Breast epithelium (tissue), 4 donors: ENCODE results near the gene COL4A2. TPM values are rescaled to one million over a fixed set of nuclear protein-coding genes. Genes with fewer than 3 reads are reported as not detected.
"Not testable (repeated sequence)": the region's sequence is repeated elsewhere in the genome, so short reads cannot be mapped to it uniquely, and the experiment has no call there.

ENCODE experiments used
- DNase-seq, 2 donors: peaks; one replicate each; pipeline ENCODE4 v3.0.0-alpha.2; 2019; ENCODE audit warnings: low spot score in 2 of 2
- H3K27ac ChIP-seq, 2 donors: fragments of 200-600 bp; sonication (generic) in 1 of 2; one replicate each; pipeline ENCODE4 v1.5.1; 2016 to 2019; ENCODE audit warnings: mild to moderate bottlenecking in 1 of 2
- H3K27me3 ChIP-seq, 2 donors: fragments of 200-600 bp; sonication (generic) in 1 of 2; one replicate each; pipeline versions ENCODE4 v1.5.1 to v1.6.0; 2017 to 2019; ENCODE audit warnings: control low read depth in 1 of 2, mild to moderate bottlenecking in 1 of 2
- H3K36me3 ChIP-seq: fragments of 200-600 bp; one replicate; pipeline ENCODE4 v1.5.1; 2019
- H3K4me1 ChIP-seq, 2 donors: fragments of 200-600 bp; sonication (generic); one replicate each; pipeline ENCODE4 v1.5.1; 2016 to 2019; ENCODE audit warnings: control low read depth in 1 of 2
- H3K4me3 ChIP-seq, 3 donors: fragments of 200-600 bp; sonication (generic); 1 replicate in 2 of 3; 2 replicates in 1 of 3; pipeline ENCODE4 v1.5.1; 2016 to 2019; ENCODE audit warnings: mild to moderate bottlenecking in 3 of 3, moderate library complexity in 2 of 3
- H3K9me3 ChIP-seq, 2 donors: fragments of 200-600 bp; sonication (generic) in 1 of 2; one replicate each; pipeline ENCODE4 v1.5.1; 2016 to 2019; ENCODE audit warnings: control low read depth in 1 of 2
- POLR2A ChIP-seq: fragments of 450-650 bp; IDR thresholded peaks from one replicate; pipeline ENCODE4 v1.6.1; 2016; ENCODE audit warnings: antibody characterized with exemption, mild to moderate bottlenecking, moderate library complexity
- POLR2AphosphoS5 ChIP-seq, 3 donors: sonication (generic); formaldehyde crosslinking; IDR thresholded peaks; one replicate each; pipeline ENCODE4 v1.6.1; 2017; ENCODE audit warnings: antibody characterized with exemption in 3 of 3
- intact Hi-C: fragments of 100-400 bp; cut with DNase I; formaldehyde crosslinking; loops from one replicate; pipeline ENCODE4 v1.15.1; 2023; ENCODE audit warnings: low total_unique reads
- total RNA-seq, 3 donors: library from RNA; depleted of rRNA; stranded (reverse); fragments of >200 nt; gene quantifications; one replicate each; pipeline ENCODE4 v1.1.0, GENCODE V29; 2016
- TF ChIP-seq, protein P1 (sequence below), 3 donors: fragments of 450-650 bp; IDR thresholded peaks; one replicate each; pipeline ENCODE4 v1.5.1; 2016 to 2017; ENCODE audit warnings: antibody characterized with exemption in 3 of 3, mild to moderate bottlenecking in 3 of 3, moderate library complexity in 3 of 3

Gene COL4A2
- total RNA-seq, 3 donors from 2014 or later, result 107 to 841 (median 307) TPM

DNA sequence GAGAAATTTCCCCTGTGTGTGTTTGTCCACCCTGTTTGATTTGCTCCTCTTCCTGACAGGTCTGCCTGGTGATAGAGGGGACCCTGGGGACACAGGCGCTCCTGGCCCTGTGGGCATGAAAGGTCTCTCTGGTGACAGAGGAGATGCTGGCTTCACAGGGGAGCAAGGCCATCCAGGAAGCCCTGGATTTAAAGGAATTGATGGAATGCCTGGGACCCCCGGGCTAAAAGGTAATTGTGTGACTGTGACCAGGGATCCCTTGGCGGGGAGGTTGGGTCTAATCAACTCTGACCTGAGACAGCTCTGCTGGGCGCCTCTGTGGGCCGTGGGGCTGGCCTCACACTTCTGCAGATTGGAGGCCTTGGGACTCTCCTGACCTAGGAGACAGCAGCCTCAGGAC, 173.1 kb downstream of the COL4A2 start:
- H3K4me3 ChIP-seq, result no peak overlapping the region
- DNase-seq, result no peak
- no peaks in the 10 kb centered on the region for H3K9me3 ChIP-seq
- TF ChIP-seq POLR2A, result no peak
- TF ChIP-seq POLR2AphosphoS5 (IDR thresholded peaks at IDR 0.05), result no peak
- TF ChIP-seq, protein P1, sequence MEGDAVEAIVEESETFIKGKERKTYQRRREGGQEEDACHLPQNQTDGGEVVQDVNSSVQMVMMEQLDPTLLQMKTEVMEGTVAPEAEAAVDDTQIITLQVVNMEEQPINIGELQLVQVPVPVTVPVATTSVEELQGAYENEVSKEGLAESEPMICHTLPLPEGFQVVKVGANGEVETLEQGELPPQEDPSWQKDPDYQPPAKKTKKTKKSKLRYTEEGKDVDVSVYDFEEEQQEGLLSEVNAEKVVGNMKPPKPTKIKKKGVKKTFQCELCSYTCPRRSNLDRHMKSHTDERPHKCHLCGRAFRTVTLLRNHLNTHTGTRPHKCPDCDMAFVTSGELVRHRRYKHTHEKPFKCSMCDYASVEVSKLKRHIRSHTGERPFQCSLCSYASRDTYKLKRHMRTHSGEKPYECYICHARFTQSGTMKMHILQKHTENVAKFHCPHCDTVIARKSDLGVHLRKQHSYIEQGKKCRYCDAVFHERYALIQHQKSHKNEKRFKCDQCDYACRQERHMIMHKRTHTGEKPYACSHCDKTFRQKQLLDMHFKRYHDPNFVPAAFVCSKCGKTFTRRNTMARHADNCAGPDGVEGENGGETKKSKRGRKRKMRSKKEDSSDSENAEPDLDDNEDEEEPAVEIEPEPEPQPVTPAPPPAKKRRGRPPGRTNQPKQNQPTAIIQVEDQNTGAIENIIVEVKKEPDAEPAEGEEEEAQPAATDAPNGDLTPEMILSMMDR (IDR thresholded peaks at IDR 0.05), result no peak
- no peaks in the 10 kb centered on the region for H3K36me3 ChIP-seq
- no peaks in the 10 kb centered on the region for H3K4me1 ChIP-seq
- no peak overlapping the region for H3K27ac ChIP-seq
- no peaks in the 10 kb centered on the region for H3K27me3 ChIP-seq
- intact Hi-C loops, result no loop called here

DNA sequence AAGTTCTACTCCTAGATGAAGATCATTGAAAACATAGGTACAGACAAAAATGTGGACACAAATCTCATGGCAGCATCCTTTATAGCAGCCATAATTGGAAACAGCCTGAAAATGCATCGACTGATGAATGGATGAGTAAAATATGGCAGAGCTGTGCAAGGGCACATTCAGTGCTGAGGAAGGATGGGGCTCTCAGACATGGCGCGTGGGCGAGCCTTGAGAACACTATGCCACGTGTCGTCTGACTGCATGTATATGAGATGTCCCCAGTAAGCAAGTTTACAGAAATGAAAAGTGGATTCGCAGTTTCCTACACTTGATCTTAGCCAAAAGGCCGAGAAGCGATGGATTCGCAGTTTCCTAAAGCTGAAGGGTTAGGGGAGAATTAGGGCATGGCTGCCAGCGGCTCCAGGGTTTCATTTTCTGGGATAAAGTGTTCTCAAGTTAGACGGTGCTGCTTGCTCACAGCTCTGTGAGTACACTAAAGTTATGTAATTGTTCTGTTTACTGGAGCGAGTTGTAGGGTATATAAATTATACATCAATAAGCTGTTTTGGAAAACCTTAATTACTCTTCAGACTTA, 176.4 kb downstream of the COL4A2 start:
- intact Hi-C loops, result no loop called here
- TF ChIP-seq POLR2AphosphoS5 (IDR thresholded peaks at IDR 0.05) (no peak), POLR2A (no peak)
- TF ChIP-seq, protein P1 (IDR thresholded peaks at IDR 0.05), result no peak
- Histone ChIP-seq H3K4me1 (no peaks in the 10 kb centered on the region), H3K4me3 (no peak overlapping the region), H3K27me3 (no peaks in the 10 kb centered on the region), H3K27ac (no peak overlapping the region), H3K36me3 (no peaks in the 10 kb centered on the region), H3K9me3 (no peaks in the 10 kb centered on the region)
- no peak for DNase-seq

DNA sequence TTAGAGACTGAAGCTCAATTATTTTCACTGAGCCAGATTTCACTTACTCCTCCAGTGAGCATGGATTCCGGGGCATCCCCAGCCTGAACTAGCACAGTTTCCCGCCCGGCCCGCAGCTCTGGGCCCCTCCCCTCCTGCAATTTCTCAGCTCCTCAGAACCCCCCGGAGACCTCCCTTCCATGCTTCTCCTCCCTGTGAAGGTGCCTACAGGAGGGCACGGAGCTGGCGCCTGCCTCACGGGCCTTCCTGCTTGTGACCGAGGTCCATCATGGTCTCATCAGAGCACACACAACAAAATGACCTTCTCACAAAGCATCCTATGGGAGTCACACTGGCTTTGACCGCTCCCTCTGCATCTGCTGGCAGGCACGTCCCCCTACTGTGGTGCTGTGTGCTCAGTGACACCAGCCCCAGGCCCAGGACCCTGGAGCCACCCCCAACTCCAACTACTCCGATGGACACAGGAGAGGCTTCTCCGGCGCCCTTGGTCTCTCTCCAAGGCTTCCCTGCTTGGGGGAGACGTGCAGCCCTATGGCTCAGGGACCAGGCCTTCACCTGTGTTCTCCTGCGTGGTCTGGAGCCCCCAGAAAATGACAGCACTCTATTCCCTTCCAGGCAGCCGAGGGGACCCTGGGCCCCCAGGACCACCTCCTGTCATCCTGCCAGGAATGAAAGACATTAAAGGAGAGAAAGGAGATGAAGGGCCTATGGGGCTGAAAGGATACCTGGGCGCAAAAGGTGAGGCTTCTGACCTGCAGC, 177.4 kb downstream of the COL4A2 start:
- H3K4me1 ChIP-seq, result no peaks in the 10 kb centered on the region
- H3K36me3 ChIP-seq, result no peaks in the 10 kb centered on the region
- intact Hi-C loops, result no loop called here
- no peak for DNase-seq
- H3K9me3 ChIP-seq, result no peaks in the 10 kb centered on the region
- H3K4me3 ChIP-seq, result no peak overlapping the region
- no peak for TF ChIP-seq POLR2AphosphoS5 (IDR thresholded peaks at IDR 0.05)
- TF ChIP-seq, protein P1 (IDR thresholded peaks at IDR 0.05), result no peak
- TF ChIP-seq POLR2A, result no peak
- no peak overlapping the region for H3K27ac ChIP-seq
- H3K27me3 ChIP-seq, result no peaks in the 10 kb centered on the region

DNA sequence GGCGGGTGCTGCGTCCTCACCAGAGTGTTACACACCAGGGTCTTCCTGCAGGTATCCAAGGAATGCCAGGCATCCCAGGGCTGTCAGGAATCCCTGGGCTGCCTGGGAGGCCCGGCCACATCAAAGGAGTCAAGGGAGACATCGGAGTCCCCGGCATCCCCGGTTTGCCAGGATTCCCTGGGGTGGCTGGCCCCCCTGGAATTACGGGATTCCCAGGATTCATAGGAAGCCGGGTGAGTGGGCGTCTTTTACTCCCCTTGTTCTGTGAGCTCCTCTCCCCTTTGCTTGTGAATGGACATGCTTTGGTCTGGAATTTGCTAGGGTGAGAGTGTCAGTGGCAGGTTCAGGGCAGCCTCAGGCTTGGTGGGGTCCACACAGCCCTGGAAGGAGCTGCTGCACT, 178.5 kb downstream of the COL4A2 start:
- Histone ChIP-seq H3K4me3 (no peak overlapping the region), H3K9me3 (no peaks in the 10 kb centered on the region), H3K27me3 (no peaks in the 10 kb centered on the region), H3K4me1 (no peaks in the 10 kb centered on the region), H3K36me3 (no peaks in the 10 kb centered on the region), H3K27ac (no peak overlapping the region)
- intact Hi-C loops, result no loop called here
- DNase-seq, result no peak
- TF ChIP-seq POLR2A (no peak), POLR2AphosphoS5 (IDR thresholded peaks at IDR 0.05) (no peak)
- TF ChIP-seq, protein P1 (IDR thresholded peaks at IDR 0.05), result no peak

DNA sequence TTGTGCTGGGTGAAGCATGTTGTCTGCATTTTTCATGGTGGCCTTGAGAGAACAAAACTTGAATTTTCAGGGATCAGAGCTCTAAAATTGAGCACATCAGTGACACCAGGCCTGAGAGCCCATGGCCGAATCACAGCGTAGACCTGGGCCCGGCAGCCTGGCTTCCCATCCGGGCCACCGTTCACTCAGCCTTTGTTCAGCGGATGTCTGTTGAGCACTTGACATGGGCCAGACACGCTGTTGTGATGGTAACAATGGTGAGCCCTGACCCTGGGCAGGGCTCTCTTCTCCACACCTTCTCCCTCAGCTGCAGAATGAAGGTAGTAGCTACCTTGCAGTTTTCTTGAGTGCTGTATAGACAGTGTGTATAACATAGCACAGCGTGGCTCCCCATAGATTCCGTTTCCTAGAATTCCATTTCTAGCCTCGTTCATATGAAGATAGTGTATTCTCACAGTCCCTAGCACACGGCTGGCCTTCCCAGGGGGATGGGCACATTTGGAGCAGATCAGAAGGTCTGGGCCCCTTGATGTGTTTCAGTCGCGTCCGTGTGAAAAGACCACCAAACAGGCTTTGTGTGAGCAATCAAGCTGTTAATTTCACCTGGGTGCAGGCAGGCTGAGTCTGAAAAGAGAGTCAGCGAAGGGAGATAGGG, 179.1 kb downstream of the COL4A2 start:
- Histone ChIP-seq H3K36me3 (no peaks in the 10 kb centered on the region), H3K27me3 (no peaks in the 10 kb centered on the region), H3K4me3 (no peak overlapping the region), H3K27ac (no peak overlapping the region), H3K9me3 (no peaks in the 10 kb centered on the region), H3K4me1 (no peaks in the 10 kb centered on the region)
- DNase-seq, result no peak
- TF ChIP-seq POLR2A (no peak), POLR2AphosphoS5 (IDR thresholded peaks at IDR 0.05) (no peak)
- TF ChIP-seq, protein P1 (IDR thresholded peaks at IDR 0.05), result no peak
- intact Hi-C loops, result no loop called here

DNA sequence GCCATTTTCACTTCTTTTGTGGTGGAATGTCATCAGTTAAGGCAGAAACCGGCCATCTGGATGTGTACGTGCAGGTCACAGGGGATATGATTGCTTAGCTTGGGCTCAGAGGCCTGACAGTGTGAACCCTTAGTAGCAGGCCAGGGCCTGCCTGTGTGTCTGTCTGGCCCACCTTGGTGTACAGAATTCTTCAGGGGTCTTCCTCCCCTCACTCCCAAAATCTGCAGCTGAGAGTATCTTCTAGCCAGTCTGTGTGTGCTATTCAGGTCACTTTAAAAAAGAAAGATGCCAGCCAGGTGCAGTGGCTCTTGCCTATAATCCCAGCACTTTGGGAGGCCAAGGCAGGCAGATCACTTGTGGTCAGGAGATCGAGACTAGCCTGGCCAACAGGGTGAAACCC, 179.8 kb downstream of the COL4A2 start:
- H3K9me3 ChIP-seq, H3K4me3 ChIP-seq, H3K36me3 ChIP-seq, intact Hi-C loops, DNase-seq, H3K4me1 ChIP-seq, H3K27ac ChIP-seq, H3K27me3 ChIP-seq: not testable (repeated sequence)
